ENCODE results near the gene MAPK1.

DNA sequence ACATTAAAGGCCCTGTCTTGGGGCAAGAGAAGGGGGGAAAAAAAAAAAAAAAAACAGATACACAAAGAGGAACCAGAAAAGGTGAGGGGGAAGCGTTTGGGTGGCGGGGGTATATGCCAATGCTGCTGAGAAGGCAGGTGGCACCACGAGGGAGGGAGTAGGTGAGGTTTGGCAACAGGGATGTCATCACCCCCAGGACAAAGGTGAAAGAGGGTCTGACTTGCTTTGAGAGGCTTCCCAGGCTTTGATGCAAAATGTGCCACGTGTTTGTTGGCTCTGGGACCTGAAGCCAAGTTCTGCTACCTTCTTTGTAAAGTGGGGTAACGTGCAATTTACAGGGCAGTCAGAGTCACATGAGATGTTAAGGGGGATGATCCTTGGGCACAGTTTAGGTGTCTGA is 135.9 kb downstream of the MAPK1 start:
- TF ChIP-seq, protein P1, sequence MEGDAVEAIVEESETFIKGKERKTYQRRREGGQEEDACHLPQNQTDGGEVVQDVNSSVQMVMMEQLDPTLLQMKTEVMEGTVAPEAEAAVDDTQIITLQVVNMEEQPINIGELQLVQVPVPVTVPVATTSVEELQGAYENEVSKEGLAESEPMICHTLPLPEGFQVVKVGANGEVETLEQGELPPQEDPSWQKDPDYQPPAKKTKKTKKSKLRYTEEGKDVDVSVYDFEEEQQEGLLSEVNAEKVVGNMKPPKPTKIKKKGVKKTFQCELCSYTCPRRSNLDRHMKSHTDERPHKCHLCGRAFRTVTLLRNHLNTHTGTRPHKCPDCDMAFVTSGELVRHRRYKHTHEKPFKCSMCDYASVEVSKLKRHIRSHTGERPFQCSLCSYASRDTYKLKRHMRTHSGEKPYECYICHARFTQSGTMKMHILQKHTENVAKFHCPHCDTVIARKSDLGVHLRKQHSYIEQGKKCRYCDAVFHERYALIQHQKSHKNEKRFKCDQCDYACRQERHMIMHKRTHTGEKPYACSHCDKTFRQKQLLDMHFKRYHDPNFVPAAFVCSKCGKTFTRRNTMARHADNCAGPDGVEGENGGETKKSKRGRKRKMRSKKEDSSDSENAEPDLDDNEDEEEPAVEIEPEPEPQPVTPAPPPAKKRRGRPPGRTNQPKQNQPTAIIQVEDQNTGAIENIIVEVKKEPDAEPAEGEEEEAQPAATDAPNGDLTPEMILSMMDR (IDR thresholded peaks at IDR 0.05; ENCODE audit: low read depth, low read length, poor library complexity, severe bottlenecking): no peak
- TF ChIP-seq EZH2phosphoT487 (IDR thresholded peaks at IDR 0.05; ENCODE audit: borderline replicate concordance, low read length): no peak

Measured in DOHH2 (cell line).